Measurements from ENCODE around the gene EGLN2. TPM values are rescaled to one million over a fixed set of nuclear protein-coding genes. Genes with fewer than 3 reads are reported as not detected.

Gene EGLN2
- total RNA-seq, 3 donors from 2014 or later = 78.9 to 90.8 (median 88.5) TPM

GRCh38 chr19:40800997-40801377 is 2.0 kb downstream of the EGLN2 start:
- TF ChIP-seq POLR2AphosphoS5 (IDR thresholded peaks at IDR 0.05) = no peak
- no peak for TF ChIP-seq CTCF (IDR thresholded peaks at IDR 0.05)
- no peak for TF ChIP-seq POLR2A (IDR thresholded peaks at IDR 0.05)
- Histone ChIP-seq H3K27ac (peak overlapping the region; percentile 96 to 97), H3K9me3 (no peaks in the 10 kb centered on the region), H3K4me1 (peaks cover 32 to 54% of the 10 kb centered on the region in 2 donors), H3K36me3 (no peaks in the 10 kb centered on the region), H3K27me3 (no peaks in the 10 kb centered on the region), H3K4me3 (peak overlapping the region; percentile 75 to 97 (median 97))
- no peak for DNase-seq (ENCODE audit: low spot score in 2 of 2)
- intact Hi-C loops (cut with DNase I; ENCODE audit: low total_unique reads) = no loop called here

GRCh38 chr19:40801426-40802299 is 2.7 kb downstream of the EGLN2 start:
- H3K27ac ChIP-seq = peak overlapping the region; percentile 96 to 97
- intact Hi-C loops (cut with DNase I; ENCODE audit: low total_unique reads) = no loop called here
- H3K4me1 ChIP-seq = peaks cover 35 to 59% of the 10 kb centered on the region in 2 donors

GRCh38 chr19:40802300-40803169 is 3.5 kb downstream of the EGLN2 start:
- peaks cover 43 to 68% of the 10 kb centered on the region in 2 donors for H3K4me1 ChIP-seq
- no peaks in the 10 kb centered on the region for H3K9me3 ChIP-seq
- H3K36me3 ChIP-seq = no peaks in the 10 kb centered on the region
- intact Hi-C loops (cut with DNase I; ENCODE audit: low total_unique reads) = no loop called here
- peak overlapping the region; percentile 14 to 57 (median 20) for H3K4me3 ChIP-seq
- TF ChIP-seq POLR2A (IDR thresholded peaks at IDR 0.05) (no peak), CTCF (IDR thresholded peaks at IDR 0.05) (no peak), POLR2AphosphoS5 (IDR thresholded peaks at IDR 0.05) (peak in 1 of 3 donors; percentile 10)
- no peaks in the 10 kb centered on the region for H3K27me3 ChIP-seq
- peak overlapping the region; percentile 79 to 94 for H3K27ac ChIP-seq
- DNase-seq (ENCODE audit: low spot score in 2 of 2) = no peak

More at GRCh38 chr19:40801426-40802299, 2.7 kb downstream of the EGLN2 start:
- no peak for DNase-seq (ENCODE audit: low spot score in 2 of 2)
- Histone ChIP-seq H3K9me3 (no peaks in the 10 kb centered on the region), H3K36me3 (no peaks in the 10 kb centered on the region), H3K4me3 (peak overlapping the region; percentile 75 to 97 (median 97)), H3K27me3 (no peaks in the 10 kb centered on the region)
- no peak for TF ChIP-seq CTCF (IDR thresholded peaks at IDR 0.05)
- TF ChIP-seq POLR2AphosphoS5 (IDR thresholded peaks at IDR 0.05) = no peak
- no peak for TF ChIP-seq POLR2A (IDR thresholded peaks at IDR 0.05)

- Histone ChIP-seq H3K4me1 (peaks cover 39 to 69% of the 10 kb centered on the region in 2 donors), H3K36me3 (no peaks in the 10 kb centered on the region), H3K27ac (peak overlapping the region; percentile 79 to 94), H3K4me3 (peak overlapping the region in 2 of 3 donors; percentile 20 to 57), H3K9me3 (no peaks in the 10 kb centered on the region), H3K27me3 (no peaks in the 10 kb centered on the region)
- DNase-seq (ENCODE audit: low spot score in 2 of 2) = no peak
- intact Hi-C loops (cut with DNase I; ENCODE audit: low total_unique reads) = no loop called here
- TF ChIP-seq CTCF (IDR thresholded peaks at IDR 0.05) (no peak), POLR2A (IDR thresholded peaks at IDR 0.05) (no peak), POLR2AphosphoS5 (IDR thresholded peaks at IDR 0.05) (no peak)
These were observed 4.3 kb downstream of the EGLN2 start for GRCh38 chr19:40803170-40803856.
